HG02943 (cell line): Measurements from ENCODE around the gene RPS16.

Experiments
- ATAC-seq: cut with Tn5 transposase; IDR thresholded peaks from one replicate; pipeline ENCODE4 v1.9.1; 2021; ENCODE audit warnings: mild to moderate bottlenecking, low read depth, moderate library complexity; ENCODE audit not compliant: unreplicated experiment

Gene RPS16

GRCh38 chr19:39423258-39424086 lies 12.3 kb downstream of the RPS16 start:
- no peak for ATAC-seq

DNA sequence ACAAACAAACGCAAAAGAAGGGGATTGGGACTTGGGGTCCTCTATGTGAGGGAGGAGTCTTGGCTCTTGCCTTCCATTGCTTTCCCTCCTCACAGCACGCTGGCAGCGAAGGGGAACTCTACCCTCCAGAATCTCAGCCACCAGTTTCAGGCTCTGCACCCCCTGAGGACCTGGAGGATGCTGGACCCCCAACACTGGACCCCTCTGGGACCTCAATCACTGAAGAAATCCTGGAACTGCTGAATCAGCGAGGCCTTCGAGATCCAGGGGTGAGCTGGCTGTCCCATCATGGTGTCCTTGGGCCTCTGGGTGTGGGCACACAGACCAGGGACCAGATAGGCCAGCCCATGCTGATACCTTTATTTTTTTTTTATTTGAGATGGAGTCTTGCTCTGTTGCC lies 13.7 kb downstream of the RPS16 start:
- no peak for ATAC-seq

- ATAC-seq = no peak
These were observed 15.0 kb downstream of the RPS16 start for GRCh38 chr19:39420769-39421168.

DNA sequence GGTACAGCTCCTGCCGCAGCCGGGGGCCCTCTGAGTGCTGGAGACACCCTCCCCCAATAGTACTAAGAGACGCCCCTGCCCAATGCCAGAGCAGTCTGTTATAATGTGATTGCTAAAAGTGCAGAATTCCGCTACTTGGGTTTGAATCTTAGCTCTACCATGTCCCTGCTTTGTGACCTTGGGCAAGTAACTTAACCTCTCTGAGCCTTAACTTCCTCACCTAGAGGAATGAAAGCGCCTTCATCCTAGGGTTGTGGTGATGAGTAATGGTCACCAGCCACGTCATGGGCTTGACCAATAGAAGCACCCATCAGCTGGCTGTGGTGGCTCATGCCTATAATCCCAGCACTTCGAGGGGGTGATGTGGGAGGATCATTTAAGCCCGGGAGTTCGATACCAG lies 16.7 kb downstream of the RPS16 start:
- no peak for ATAC-seq

DNA sequence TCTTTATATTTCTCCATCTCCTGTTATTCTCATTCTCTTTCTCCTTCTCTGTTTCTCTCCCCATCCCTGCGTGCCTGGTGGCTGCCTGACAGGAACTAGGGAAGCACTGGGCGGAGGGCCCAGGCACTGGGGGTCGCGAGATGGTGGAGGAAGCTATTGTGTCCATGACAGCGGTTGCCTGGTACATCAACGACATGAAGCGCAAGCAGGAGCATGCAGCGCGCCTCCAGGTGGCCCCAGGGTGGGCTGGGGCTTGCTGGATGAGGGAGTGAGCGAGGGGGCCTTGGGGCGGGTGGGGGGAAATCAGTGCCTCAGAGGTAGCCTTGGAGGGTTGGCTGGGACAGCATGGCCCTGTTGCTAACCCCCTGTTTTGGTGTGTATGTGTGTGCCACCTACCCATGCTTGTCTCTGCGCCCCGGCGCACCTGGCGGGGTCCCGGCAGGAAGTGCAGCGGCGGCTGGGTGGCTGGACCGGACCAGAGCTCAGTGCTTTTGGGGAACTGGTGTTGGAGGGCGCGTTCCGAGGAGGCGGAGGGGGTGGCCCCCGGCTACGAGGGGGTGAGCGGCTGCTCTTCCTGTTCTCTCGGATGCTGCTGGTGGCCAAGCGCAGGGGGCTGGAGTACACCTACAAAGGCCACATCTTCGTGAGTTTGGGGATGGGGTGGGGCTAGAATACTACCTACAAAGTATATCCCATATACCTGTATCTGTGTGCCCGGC lies 18.1 kb downstream of the RPS16 start:
- ATAC-seq = no peak

DNA sequence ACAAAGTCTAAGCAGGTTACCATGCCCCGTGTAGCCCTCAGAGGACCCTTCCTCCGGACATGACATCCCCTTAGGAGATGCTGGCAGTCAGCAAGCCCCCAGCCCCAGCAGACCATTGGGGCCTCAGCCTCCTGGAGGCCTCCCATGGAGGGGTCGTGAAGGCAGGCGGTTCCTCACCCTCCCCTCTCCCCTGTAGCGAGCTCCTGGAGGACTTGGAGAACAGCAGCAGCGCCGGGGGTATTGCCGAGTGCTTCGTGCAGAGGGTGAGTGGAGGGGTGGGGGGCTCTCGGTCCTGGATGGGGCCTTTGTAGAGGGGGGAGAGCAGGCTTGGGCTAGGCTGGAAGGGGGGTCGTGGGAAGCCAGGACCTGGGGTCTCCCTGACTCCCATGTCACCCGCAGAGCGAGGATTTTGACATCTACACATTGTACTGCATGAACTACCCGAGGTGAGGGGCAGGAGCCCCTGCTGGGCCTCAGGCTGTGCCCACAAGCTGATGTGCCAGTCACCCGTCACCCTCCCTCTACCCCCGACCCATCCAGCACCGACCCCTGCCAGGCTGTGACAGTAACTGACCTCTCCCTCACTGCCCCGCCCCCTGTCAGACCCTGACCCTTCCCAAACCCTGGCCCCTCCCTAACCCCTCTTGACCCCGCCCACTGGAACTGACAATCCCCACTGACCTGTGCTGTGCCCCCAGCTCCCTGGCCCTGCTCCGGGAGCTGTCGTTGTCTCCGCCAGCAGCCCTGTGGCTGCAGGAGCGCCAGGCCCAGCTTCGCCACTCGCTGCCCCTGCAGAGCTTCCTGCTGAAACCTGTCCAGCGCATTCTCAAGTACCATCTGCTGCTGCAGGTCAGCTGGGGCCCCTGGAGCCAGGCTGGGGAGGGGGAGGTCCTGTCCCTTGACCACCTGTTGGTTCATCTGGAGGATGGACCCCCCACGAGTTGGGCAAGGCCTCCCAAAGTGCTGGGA lies 19.3 kb downstream of the RPS16 start:
- ATAC-seq = no peak

- ATAC-seq = no peak
These were observed 20.4 kb downstream of the RPS16 start for GRCh38 chr19:39415111-39416046.

GRCh38 chr19:39413911-39414608 lies 21.7 kb downstream of the RPS16 start:
- ATAC-seq = no peak

DNA sequence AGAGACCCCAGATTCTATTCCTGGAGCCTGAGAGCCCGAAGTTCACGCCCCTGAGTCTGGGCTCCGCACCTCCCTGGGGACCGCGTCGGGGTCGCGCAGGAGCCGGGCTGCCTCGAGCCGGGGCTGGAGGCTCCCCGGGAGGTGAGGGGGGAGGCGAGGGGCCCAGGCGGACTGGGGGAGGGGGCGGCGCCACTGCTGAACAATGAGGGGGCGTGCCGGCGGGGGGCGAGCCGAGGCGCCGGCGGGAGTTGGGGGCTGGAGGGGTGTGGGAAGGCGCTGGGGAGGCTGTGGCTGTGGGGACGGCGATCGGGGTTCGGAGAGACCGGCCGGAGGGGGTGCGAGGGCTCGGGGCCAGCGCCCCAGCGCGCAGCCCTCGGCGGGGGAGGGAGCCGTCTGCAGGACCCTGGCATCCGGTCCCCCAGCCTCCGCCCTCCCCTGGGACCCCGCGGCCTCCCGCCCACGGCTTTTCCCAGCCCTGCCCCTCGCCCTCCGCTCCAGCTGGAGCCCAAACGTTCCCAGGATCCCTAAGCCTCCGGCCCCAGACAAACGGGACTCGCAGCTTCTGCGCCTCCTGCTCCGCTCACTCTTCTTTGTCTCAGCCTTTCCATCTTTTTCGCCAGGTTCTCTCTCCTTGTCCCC lies 22.4 kb downstream of the RPS16 start:
- ATAC-seq = no peak

DNA sequence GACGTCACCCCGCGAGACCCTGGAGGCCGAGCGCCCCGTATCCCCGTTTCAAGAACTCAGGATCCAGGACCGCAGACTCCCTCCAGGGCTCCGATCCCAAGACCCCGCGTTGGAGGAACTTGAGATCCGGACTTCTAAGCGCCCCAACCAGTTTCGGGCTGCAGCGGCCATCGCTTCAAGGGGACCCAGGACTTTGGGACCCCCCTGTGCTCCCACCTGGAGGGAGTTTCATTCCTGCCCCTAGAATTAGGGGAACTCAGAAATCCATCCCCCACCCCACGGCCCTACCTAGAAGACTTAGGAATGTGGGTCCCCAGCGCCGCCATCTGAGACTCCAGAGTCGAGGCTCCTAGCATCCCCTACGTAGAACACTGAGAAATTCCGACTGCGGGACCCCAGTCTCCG lies 22.9 kb downstream of the RPS16 start:
- no peak for ATAC-seq

- peak; percentile 48 for ATAC-seq
These were observed 23.5 kb downstream of the RPS16 start, which contains the start of gene PLEKHG2 for GRCh38 chr19:39412100-39412866. Gene PLEKHG2, plus strand, starts transcription at chr19:39412669. Its CDS starts 1,418 bp downstream, at chr19:39414087.

GRCh38 chr19:39411832-39412099 lies 24.0 kb downstream of the RPS16 start:
- ATAC-seq = peak; percentile 22

- no peak for ATAC-seq
These were observed 24.5 kb downstream of the RPS16 start for GRCh38 chr19:39411081-39411831.

GRCh38 chr19:39410831-39411080 lies 25.0 kb downstream of the RPS16 start:
- ATAC-seq = no peak

- no peak for ATAC-seq
These were observed 25.5 kb downstream of the RPS16 start for GRCh38 chr19:39410017-39410830.

DNA sequence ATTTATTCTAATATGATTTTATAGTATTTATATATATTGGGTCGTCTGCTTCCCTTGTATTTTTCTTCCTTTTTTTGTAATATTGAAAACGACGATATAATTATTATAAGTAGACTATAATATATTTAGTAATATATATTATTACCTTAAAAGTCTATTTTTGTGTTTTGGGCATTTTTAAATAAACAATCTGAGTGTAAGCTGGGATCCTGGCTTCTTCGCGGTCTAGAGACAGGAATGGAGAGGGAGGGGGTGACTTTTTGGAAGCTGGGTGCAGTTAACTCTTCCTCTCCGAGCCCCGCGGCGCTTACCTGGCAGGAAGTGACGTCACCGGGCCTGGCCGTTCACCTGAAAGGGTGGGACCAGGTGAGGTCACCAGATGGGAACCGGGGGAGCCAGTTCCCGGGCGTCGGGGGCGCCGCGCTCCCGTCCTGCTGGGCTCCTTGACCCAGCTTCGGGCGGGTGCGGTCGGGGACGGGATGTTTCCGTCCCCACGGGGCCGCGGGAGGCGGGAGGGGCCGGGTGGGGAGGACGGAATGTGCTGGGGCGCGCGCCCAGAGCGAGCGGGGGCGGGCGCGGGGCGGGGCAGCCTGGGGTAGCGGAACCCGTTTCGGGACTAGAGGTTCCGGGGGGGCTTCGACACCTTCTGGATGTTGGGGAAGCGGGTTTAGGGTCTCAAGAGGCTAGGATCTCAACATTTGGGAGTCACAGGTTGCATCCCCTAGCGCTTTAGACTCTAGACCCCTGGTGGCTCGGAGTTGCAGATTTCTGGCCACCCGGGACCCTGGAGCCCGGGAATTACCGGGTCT lies 26.3 kb downstream of the RPS16 start:
- ATAC-seq = no peak
